Keratinocyte (primary cell): ENCODE results near the gene CALML3.

Experiments used
- EZH2 ChIP-seq: IDR thresholded peaks from one replicate; pipeline ENCODE4 v1.6.1; 2012; ENCODE audit warnings: inconsistent platforms, mild to moderate bottlenecking, low read length, moderate library complexity
- TF ChIP-seq, protein P1 (sequence below), 3 experiments: IDR thresholded peaks in 1 of 3; conservative IDR thresholded peaks in 1 of 3; optimal IDR thresholded peaks in 1 of 3; 2 replicates in 2 of 3; 3 replicates in 1 of 3; pipeline versions ENCODE3 to v1.5.1; 2011; ENCODE audit warnings: low read length in 3 of 3, mild to moderate bottlenecking in 3 of 3, moderate library complexity in 2 of 3, control low read depth in 1 of 3, inconsistent platforms in 1 of 3; ENCODE audit not compliant: insufficient read depth in 2 of 3; ENCODE audit errors: extremely low read depth in 1 of 3

- TF ChIP-seq, protein P1, sequence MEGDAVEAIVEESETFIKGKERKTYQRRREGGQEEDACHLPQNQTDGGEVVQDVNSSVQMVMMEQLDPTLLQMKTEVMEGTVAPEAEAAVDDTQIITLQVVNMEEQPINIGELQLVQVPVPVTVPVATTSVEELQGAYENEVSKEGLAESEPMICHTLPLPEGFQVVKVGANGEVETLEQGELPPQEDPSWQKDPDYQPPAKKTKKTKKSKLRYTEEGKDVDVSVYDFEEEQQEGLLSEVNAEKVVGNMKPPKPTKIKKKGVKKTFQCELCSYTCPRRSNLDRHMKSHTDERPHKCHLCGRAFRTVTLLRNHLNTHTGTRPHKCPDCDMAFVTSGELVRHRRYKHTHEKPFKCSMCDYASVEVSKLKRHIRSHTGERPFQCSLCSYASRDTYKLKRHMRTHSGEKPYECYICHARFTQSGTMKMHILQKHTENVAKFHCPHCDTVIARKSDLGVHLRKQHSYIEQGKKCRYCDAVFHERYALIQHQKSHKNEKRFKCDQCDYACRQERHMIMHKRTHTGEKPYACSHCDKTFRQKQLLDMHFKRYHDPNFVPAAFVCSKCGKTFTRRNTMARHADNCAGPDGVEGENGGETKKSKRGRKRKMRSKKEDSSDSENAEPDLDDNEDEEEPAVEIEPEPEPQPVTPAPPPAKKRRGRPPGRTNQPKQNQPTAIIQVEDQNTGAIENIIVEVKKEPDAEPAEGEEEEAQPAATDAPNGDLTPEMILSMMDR (optimal IDR thresholded peaks at IDR 0.05 in 1 of 3, IDR thresholded peaks at IDR 0.05 in 1 of 3, conservative IDR thresholded peaks at IDR 0.05 in 1 of 3; ENCODE audit: extremely low read depth in 1 of 3, insufficient read depth in 2 of 3, low read length in 3 of 3) = no peak
- no peak for TF ChIP-seq EZH2
Observed at GRCh38 chr10:5565205-5565545, 40.4 kb downstream of the CALML3 start.
